ENCODE data around the gene CACNA1C.

Gene CACNA1C

GRCh38 chr12:2328661-2329060 is 275.9 kb downstream of the CACNA1C start:
- no peak for DNase-seq

GRCh38 chr12:2329661-2330210 is 276.9 kb downstream of the CACNA1C start:
- DNase-seq: no peak

- no peak for DNase-seq
Observed at GRCh38 chr12:2332236-2332635, 279.4 kb downstream of the CACNA1C start.

GRCh38 chr12:2332947-2333346 is 280.2 kb downstream of the CACNA1C start:
- DNase-seq: no peak

GRCh38 chr12:2333491-2334195 is 280.9 kb downstream of the CACNA1C start:
- DNase-seq: no peak

- no peak for DNase-seq
Observed at GRCh38 chr12:2334271-2334670, 281.5 kb downstream of the CACNA1C start.

- DNase-seq: no peak
Observed at GRCh38 chr12:2334689-2335088, 281.9 kb downstream of the CACNA1C start.

- DNase-seq: no peak
Observed at GRCh38 chr12:2335109-2335508, 282.3 kb downstream of the CACNA1C start.

- no peak for DNase-seq
Observed at GRCh38 chr12:2335513-2335912, 282.7 kb downstream of the CACNA1C start.

- DNase-seq: no peak
Observed at GRCh38 chr12:2335916-2336315, 283.1 kb downstream of the CACNA1C start.

- DNase-seq: no peak
Observed at GRCh38 chr12:2336409-2336829, 283.6 kb downstream of the CACNA1C start.

GRCh38 chr12:2337031-2338010 is 284.5 kb downstream of the CACNA1C start:
- DNase-seq: no peak

GRCh38 chr12:2338381-2338780 is 285.6 kb downstream of the CACNA1C start:
- DNase-seq: no peak

GRCh38 chr12:2338991-2339431 is 286.2 kb downstream of the CACNA1C start:
- DNase-seq: no peak

GRCh38 chr12:2341051-2341751 is 288.4 kb downstream of the CACNA1C start:
- DNase-seq: no peak

- DNase-seq: no peak
Observed at GRCh38 chr12:2341871-2342270, 289.1 kb downstream of the CACNA1C start.

GRCh38 chr12:2343681-2344080 is 290.9 kb downstream of the CACNA1C start:
- DNase-seq: no peak

- DNase-seq: no peak
Observed at GRCh38 chr12:2344476-2344875, 291.7 kb downstream of the CACNA1C start.

GRCh38 chr12:2344885-2345284 is 292.1 kb downstream of the CACNA1C start:
- no peak for DNase-seq

GRCh38 chr12:2345902-2346301 is 293.1 kb downstream of the CACNA1C start:
- DNase-seq: no peak

- DNase-seq: no peak
Observed at GRCh38 chr12:2346416-2346815, 293.6 kb downstream of the CACNA1C start.

- DNase-seq: no peak
Observed at GRCh38 chr12:2347137-2347843, 294.5 kb downstream of the CACNA1C start.

Data from activated gamma-delta T cell (primary cell).